Smooth muscle cell (in vitro differentiated cells): Measurements from ENCODE around the gene PINLYP. TPM values are rescaled to one million over a fixed set of nuclear protein-coding genes. Genes with fewer than 3 reads are reported as not detected.
A peak's percentile ranks its signal among the peaks of the same experiment; 100 is the strongest.

ENCODE experiments used
- DNase-seq: peaks from one replicate; lab custom pipeline; 2025; ENCODE audit not compliant: unreplicated experiment; lab: John Stamatoyannopoulos, UW
- H2AFZ ChIP-seq: fragments of 200-600 bp; sonication (generic); 2 replicates; pipeline ENCODE4 v1.6.0; 2016; ENCODE audit warnings: antibody characterized with exemption, low read depth, mild to moderate bottlenecking
- H3F3A ChIP-seq: fragments of 200-600 bp; sonication (generic); 2 replicates; pipeline ENCODE4 v1.6.0; 2017; ENCODE audit warnings: antibody characterized with exemption, low read depth
- H3K27ac ChIP-seq: fragments of 200-600 bp; sonication (generic); 2 replicates; pipeline ENCODE4 v1.5.1; 2016; ENCODE audit warnings: low read depth, mild to moderate bottlenecking
- H3K27me3 ChIP-seq: fragments of 200-600 bp; sonication (generic); 2 replicates; pipeline ENCODE4 v1.6.1; 2016; ENCODE audit warnings: low read depth, mild to moderate bottlenecking
- H3K36me3 ChIP-seq: fragments of 200-600 bp; sonication (generic); 2 replicates; pipeline ENCODE4 v1.5.1; 2016; ENCODE audit warnings: low read depth
- H3K4me1 ChIP-seq: fragments of 200-600 bp; sonication (generic); 2 replicates; pipeline ENCODE4 v1.5.1; 2016; ENCODE audit warnings: low read depth
- H3K4me2 ChIP-seq: fragments of 200-600 bp; sonication (generic); 2 replicates; pipeline ENCODE4 v1.6.0; 2016; ENCODE audit warnings: mild to moderate bottlenecking
- H3K4me3 ChIP-seq: fragments of 200-600 bp; sonication (generic); 2 replicates; pipeline ENCODE4 v1.5.1; 2016; ENCODE audit warnings: mild to moderate bottlenecking
- H3K79me2 ChIP-seq: fragments of 200-600 bp; sonication (generic); 2 replicates; pipeline ENCODE4 v1.6.0; 2016; ENCODE audit warnings: low read depth, mild to moderate bottlenecking
- H3K9ac ChIP-seq: fragments of 200-600 bp; sonication (generic); 2 replicates; pipeline ENCODE4 v1.6.0; 2016; ENCODE audit warnings: low read depth
- H3K9me3 ChIP-seq: fragments of 200-600 bp; sonication (generic); replicated peaks from 2 replicates; pipeline ENCODE4 v1.5.1; 2016; ENCODE audit warnings: low read depth
- H4K20me1 ChIP-seq: fragments of 200-600 bp; sonication (generic); 2 replicates; pipeline ENCODE4 v1.6.0; 2016; ENCODE audit warnings: low read depth
- WGBS: methylation state at CpG from one replicate; pipeline ENCODE4 v1.1.7; 2016; ENCODE audit warnings: low lambda C conversion rate; 5-methylcytosine and 5-hydroxymethylcytosine counted together
- polyA plus RNA-seq: library from polyadenylated mRNA; unstranded; fragments of >200 nt; fragmentation: Nextera tagmentation; extraction: Ambion mirVana; gene quantifications from 2 replicates; pipeline ENCODE4 v1.2.1, GENCODE V29; 2016
- total RNA-seq: library from RNA; depleted of rRNA; stranded (reverse); fragments of >200 nt; gene quantifications from 2 replicates; pipeline ENCODE4 v1.2.3, GENCODE V29; 2014
- TF ChIP-seq, protein P1 (sequence below): fragments of 200-600 bp; sonication (generic); IDR thresholded peaks from 2 replicates; pipeline ENCODE4 v1.5.1; 2017; ENCODE audit warnings: borderline replicate concordance, mild to moderate bottlenecking, antibody characterized with exemption; ENCODE audit not compliant: insufficient read depth, poor library complexity, severe bottlenecking

The PINLYP gene
- total and polyA plus RNA-seq, 2 experiments from 2014 or later = 1.7 to 2.2 TPM

DNA sequence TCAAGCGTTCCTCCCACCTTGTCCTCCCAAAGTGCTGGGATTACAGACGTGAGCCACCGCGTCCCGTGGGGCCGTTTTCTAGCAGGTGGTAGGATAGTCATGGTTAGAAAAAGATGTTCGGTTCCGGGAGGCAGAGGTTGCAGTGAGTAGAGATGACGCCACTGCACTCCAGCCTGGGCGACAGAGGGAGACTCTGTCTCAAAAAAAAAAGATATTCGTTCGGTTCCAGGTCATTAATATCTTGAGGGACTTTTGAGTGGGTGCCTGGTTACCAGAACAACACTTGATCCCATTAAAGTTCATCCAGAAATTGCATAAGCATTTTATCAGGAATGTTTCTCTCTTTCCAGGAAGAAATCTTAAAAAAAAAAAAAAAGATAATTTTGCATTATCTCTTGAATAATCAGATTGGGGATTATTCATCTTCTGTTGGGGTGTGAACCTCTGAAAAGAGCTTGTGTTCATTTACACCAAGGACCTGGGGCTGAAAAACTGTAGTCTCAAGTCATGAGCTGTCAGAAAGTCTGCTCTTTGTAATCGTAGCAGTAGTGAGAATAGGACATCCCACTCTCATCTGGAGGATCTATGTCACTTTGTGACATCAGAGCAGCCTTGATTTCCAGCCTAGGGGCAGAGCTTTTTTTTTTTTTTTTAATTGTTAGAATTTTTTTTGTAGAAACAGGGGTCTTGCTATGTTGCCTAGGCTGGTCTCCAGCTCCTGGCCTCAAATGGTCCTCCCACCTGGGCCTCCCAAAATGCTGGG is 47.6 kb upstream of the PINLYP start:
- Histone ChIP-seq H3K27ac (peak overlapping the region; percentile 76), H2AFZ (no peak overlapping the region), H3K9ac (no peak overlapping the region), H3K4me2 (peak overlapping the region; percentile 96), H3F3A (no peaks in the 10 kb centered on the region), H3K79me2 (peaks cover 18% of the 10 kb centered on the region), H3K9me3 (no peaks in the 10 kb centered on the region), H3K4me1 (peaks cover 14% of the 10 kb centered on the region), H3K36me3 (no peaks in the 10 kb centered on the region), H3K27me3 (no peaks in the 10 kb centered on the region), H4K20me1 (peaks cover 12% of the 10 kb centered on the region), H3K4me3 (peak overlapping the region; percentile 87)
- no peak for DNase-seq
- WGBS = 59% methylated on average over 13 of the region's 13 CpGs
- TF ChIP-seq, protein P1, sequence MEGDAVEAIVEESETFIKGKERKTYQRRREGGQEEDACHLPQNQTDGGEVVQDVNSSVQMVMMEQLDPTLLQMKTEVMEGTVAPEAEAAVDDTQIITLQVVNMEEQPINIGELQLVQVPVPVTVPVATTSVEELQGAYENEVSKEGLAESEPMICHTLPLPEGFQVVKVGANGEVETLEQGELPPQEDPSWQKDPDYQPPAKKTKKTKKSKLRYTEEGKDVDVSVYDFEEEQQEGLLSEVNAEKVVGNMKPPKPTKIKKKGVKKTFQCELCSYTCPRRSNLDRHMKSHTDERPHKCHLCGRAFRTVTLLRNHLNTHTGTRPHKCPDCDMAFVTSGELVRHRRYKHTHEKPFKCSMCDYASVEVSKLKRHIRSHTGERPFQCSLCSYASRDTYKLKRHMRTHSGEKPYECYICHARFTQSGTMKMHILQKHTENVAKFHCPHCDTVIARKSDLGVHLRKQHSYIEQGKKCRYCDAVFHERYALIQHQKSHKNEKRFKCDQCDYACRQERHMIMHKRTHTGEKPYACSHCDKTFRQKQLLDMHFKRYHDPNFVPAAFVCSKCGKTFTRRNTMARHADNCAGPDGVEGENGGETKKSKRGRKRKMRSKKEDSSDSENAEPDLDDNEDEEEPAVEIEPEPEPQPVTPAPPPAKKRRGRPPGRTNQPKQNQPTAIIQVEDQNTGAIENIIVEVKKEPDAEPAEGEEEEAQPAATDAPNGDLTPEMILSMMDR = no peak

DNA sequence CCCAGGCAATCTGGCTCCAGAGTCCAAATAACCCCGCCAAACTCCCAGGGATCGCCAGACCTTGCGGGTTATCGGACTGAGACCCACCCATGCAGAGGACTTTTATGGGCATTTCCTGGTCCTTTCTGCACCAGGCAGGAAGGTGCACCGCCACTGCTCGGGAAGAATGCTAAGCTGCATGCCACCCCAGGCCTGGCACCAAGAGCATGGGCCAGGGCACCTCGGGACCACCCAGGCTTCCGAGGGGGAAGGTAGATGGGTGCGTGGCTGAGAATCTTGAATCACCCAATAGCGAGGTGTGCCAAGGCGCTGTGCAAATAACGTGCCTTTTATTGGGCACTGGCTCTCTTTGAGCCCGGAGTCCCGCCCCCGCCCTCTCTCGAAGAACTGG is 43.0 kb upstream of the PINLYP start:
- 3% methylated on average over 16 of the region's 16 CpGs for WGBS

DNA sequence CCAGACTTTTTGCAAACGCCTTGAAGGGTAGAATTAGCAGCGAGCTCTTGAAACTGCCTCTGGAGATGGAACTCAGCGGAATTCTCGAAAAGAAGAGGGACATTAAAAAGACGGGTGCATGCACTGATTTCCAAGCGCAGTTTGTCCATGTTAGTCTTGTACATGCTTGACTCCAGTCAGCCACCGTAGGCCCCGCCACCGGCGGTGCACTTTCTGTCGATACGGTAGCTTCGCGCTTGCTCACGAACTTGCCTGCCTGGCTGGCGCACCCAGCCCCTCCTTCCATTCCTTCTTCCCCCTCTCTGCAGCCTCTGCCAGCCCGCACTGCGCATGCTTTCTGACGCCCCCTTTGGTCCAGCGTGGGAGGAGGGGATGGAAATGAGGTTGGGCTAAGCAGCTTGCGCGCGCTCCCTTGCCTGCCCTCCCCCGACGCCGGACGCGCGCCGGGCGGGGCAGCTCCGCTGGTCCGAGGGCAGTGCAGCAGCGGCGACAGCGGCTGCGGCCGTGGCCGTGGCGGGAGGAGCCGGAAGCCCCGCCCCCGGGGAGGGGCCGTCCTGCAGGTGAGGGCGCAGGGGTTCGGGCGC is 42.5 kb upstream of the PINLYP start, which contains the start of gene ZNF575:
ZNF575 (plus strand) TSS at position 227 of the 584 bp plus-strand sequence. CDS start 1,235 bp downstream, outside the sequence.
- TF ChIP-seq, protein P1 = no peak
- Histone ChIP-seq H4K20me1 (no peaks in the 10 kb centered on the region), H3K4me1 (peaks cover 4% of the 10 kb centered on the region), H3K79me2 (no peaks in the 10 kb centered on the region), H3K9ac (no peak within 1 kb of the TSS), H3K4me3 (peak within 1 kb of the TSS; percentile 53), H3F3A (no peaks in the 10 kb centered on the region), H3K4me2 (peak within 1 kb of the TSS; percentile 85), H3K27ac (peak within 1 kb of the TSS; percentile 44), H3K36me3 (peaks cover 2% of the 10 kb centered on the region), H3K27me3 (no peaks in the 10 kb centered on the region), H2AFZ (no peak within 1 kb of the TSS), H3K9me3 (no peaks in the 10 kb centered on the region)
- peak; percentile 84 for DNase-seq
- 1% methylated on average over 46 of the region's 47 CpGs for WGBS

More for the DNA sequence above, 43.0 kb upstream of the PINLYP start:
- no peaks in the 10 kb centered on the region for H3K79me2 ChIP-seq
- H3K9ac ChIP-seq = no peak overlapping the region
- H3K36me3 ChIP-seq = no peaks in the 10 kb centered on the region
- H3F3A ChIP-seq = no peaks in the 10 kb centered on the region
- peak overlapping the region; percentile 53 for H3K4me3 ChIP-seq
- no peaks in the 10 kb centered on the region for H4K20me1 ChIP-seq
- peak overlapping the region; percentile 44 for H3K27ac ChIP-seq
- DNase-seq = peak; percentile 30
- H3K4me2 ChIP-seq = peak overlapping the region; percentile 85
- H2AFZ ChIP-seq = no peak overlapping the region
- TF ChIP-seq, protein P1 = no peak
- no peaks in the 10 kb centered on the region for H3K27me3 ChIP-seq
- H3K4me1 ChIP-seq = peaks cover 4% of the 10 kb centered on the region
- no peaks in the 10 kb centered on the region for H3K9me3 ChIP-seq
